Calu3 (cell line): Measurements from ENCODE around the gene CD38. TPM values are rescaled to one million over a fixed set of nuclear protein-coding genes. Genes with fewer than 3 reads are reported as not detected.
"Not testable (repeated sequence)": the region's sequence is repeated elsewhere in the genome, so short reads cannot be mapped to it uniquely, and the experiment has no call there.

Experiments
- BruUV-seq: library from RNA; stranded (reverse); fragments of 400-500 nt; replicated peaks from 2 replicates; lab custom pipeline; 2021; lab: Mats Ljungman, UMichigan
- CTCF ChIA-PET: fragments of 300-600 bp; sonication (Branson Sonifier 250); formaldehyde crosslinking; loops from one replicate; lab custom pipeline; 2022; ENCODE audit warnings: antibody characterized with exemption; lab: Charles Lee
- DNase-seq: peaks from one replicate; pipeline ENCODE4 v3.0.0; 2022
- H3K27ac Mint-ChIP-seq: one replicate; pipeline ENCODE4 v1.8.0; 2022; ENCODE audit warnings: mixed read lengths; ENCODE audit not compliant: unreplicated experiment
- H3K27me3 Mint-ChIP-seq: one replicate; pipeline ENCODE4 v1.8.0; 2022; ENCODE audit warnings: mixed read lengths; ENCODE audit not compliant: unreplicated experiment
- H3K36me3 Mint-ChIP-seq: one replicate; pipeline ENCODE4 v1.8.0; 2022; ENCODE audit warnings: mild to moderate bottlenecking, moderate library complexity, mixed read lengths; ENCODE audit not compliant: insufficient read depth, unreplicated experiment
- H3K4me1 Mint-ChIP-seq: one replicate; pipeline ENCODE4 v1.8.0; 2022; ENCODE audit warnings: mild to moderate bottlenecking, low read depth, mixed read lengths; ENCODE audit not compliant: unreplicated experiment
- H3K4me3 Mint-ChIP-seq: one replicate; pipeline ENCODE4 v1.8.0; 2022; ENCODE audit warnings: mild to moderate bottlenecking, low read depth, moderate library complexity, mixed read lengths; ENCODE audit not compliant: unreplicated experiment
- H3K9me3 Mint-ChIP-seq: one replicate; pipeline ENCODE4 v1.8.0; 2022; ENCODE audit warnings: low read depth, mixed read lengths; ENCODE audit not compliant: unreplicated experiment
- intact Hi-C: fragments of 100-400 bp; cut with micrococcal nuclease; formaldehyde crosslinking; loops from one replicate; pipeline ENCODE4 v1.10.0; 2022; ENCODE audit not compliant: unreplicated experiment
- total RNA-seq: library from RNA; stranded (reverse); gene quantifications from 2 replicates; pipeline ENCODE4 v1.2.3, GENCODE V29; 2022
- TF ChIP-seq, protein P1 (sequence below): fragments of 200-600 bp; IDR thresholded peaks from one replicate; pipeline ENCODE4 v1.8.0; 2022; ENCODE audit warnings: antibody characterized with exemption; ENCODE audit not compliant: unreplicated experiment

CD38 gene
- total RNA-seq, 1 experiment from 2014 or later: 3.4 TPM

- intact Hi-C loops: no loop called here
- no peak overlapping the region for H3K27ac Mint-ChIP-seq
- H3K36me3 Mint-ChIP-seq: peaks cover 4% of the 10 kb centered on the region
- no TSS peak for BruUV-seq
- DNase-seq: no peak
- CTCF ChIA-PET: no interaction called here
- H3K27me3 Mint-ChIP-seq: no peaks in the 10 kb centered on the region
- TF ChIP-seq, protein P1, sequence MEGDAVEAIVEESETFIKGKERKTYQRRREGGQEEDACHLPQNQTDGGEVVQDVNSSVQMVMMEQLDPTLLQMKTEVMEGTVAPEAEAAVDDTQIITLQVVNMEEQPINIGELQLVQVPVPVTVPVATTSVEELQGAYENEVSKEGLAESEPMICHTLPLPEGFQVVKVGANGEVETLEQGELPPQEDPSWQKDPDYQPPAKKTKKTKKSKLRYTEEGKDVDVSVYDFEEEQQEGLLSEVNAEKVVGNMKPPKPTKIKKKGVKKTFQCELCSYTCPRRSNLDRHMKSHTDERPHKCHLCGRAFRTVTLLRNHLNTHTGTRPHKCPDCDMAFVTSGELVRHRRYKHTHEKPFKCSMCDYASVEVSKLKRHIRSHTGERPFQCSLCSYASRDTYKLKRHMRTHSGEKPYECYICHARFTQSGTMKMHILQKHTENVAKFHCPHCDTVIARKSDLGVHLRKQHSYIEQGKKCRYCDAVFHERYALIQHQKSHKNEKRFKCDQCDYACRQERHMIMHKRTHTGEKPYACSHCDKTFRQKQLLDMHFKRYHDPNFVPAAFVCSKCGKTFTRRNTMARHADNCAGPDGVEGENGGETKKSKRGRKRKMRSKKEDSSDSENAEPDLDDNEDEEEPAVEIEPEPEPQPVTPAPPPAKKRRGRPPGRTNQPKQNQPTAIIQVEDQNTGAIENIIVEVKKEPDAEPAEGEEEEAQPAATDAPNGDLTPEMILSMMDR: no peak
- no peak overlapping the region for H3K4me3 Mint-ChIP-seq
- H3K4me1 Mint-ChIP-seq: peaks cover 9% of the 10 kb centered on the region
- peaks cover 7% of the 10 kb centered on the region for H3K9me3 Mint-ChIP-seq
Measured at GRCh38 chr4:15758294-15758693, 19.8 kb upstream of the CD38 start.

- DNase-seq, H3K27me3 Mint-ChIP-seq, intact Hi-C loops: not testable (repeated sequence)
Measured at GRCh38 chr4:15762460-15762859, 15.7 kb upstream of the CD38 start.

GRCh38 chr4:15765391-15765790, 12.7 kb upstream of the CD38 start:
- intact Hi-C loops: no loop called here
- H3K4me1 Mint-ChIP-seq: no peaks in the 10 kb centered on the region
- CTCF ChIA-PET: no interaction called here
- DNase-seq: no peak
- H3K27me3 Mint-ChIP-seq: no peaks in the 10 kb centered on the region
- no TSS peak for BruUV-seq
- no peaks in the 10 kb centered on the region for H3K36me3 Mint-ChIP-seq
- TF ChIP-seq, protein P1: no peak
- no peak overlapping the region for H3K4me3 Mint-ChIP-seq
- H3K27ac Mint-ChIP-seq: no peak overlapping the region
- H3K9me3 Mint-ChIP-seq: no peaks in the 10 kb centered on the region

More at GRCh38 chr4:15762460-15762859, 15.7 kb upstream of the CD38 start:
- CTCF ChIA-PET: interaction anchor here (0.6 kb wide), 1 partner anchor 196 kb away, joined by 3 read pairs; no protein-coding TSS in a partner anchor
- not testable (repeated sequence) for H3K9me3 Mint-ChIP-seq, H3K4me3 Mint-ChIP-seq, H3K27ac Mint-ChIP-seq, H3K4me1 Mint-ChIP-seq, BruUV-seq, H3K36me3 Mint-ChIP-seq

- no peaks in the 10 kb centered on the region for H3K4me1 Mint-ChIP-seq
- no peaks in the 10 kb centered on the region for H3K9me3 Mint-ChIP-seq
- H3K27ac Mint-ChIP-seq: no peak overlapping the region
- TF ChIP-seq, protein P1: no peak
- DNase-seq: no peak
- no peak overlapping the region for H3K4me3 Mint-ChIP-seq
- no TSS peak for BruUV-seq
- CTCF ChIA-PET: no interaction called here
- H3K27me3 Mint-ChIP-seq: no peaks in the 10 kb centered on the region
- no peaks in the 10 kb centered on the region for H3K36me3 Mint-ChIP-seq
- intact Hi-C loops: no loop called here
Measured at GRCh38 chr4:15765910-15766697, 12.0 kb upstream of the CD38 start.

DNA sequence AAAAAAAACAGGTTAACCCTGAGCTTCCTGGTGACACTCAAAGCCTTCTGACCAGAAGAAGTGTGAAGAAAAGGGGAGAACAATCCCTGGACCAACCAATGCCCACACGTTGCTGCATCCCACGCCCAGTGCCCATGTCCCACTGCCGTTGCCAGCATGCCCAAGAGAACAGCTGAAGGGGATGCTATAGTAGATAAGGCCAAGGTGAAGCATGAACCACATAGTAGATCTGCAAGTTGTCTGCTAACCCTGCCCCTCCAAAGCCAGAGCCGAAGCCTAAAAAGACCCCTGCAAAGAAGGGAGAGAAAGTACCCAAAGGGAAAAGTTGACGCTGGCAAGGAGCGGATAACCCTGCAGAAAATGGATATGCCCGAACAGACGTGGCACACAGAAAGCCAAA, 11.3 kb upstream of the CD38 start:
- CTCF ChIA-PET: interaction anchor here (0.6 kb wide), 1 partner anchor 83 kb away, joined by 4 read pairs; no protein-coding TSS in a partner anchor
- DNase-seq: no peak
- TF ChIP-seq, protein P1: no peak
- no TSS peak for BruUV-seq
- Mint-ChIP-seq H3K27me3 (no peaks in the 10 kb centered on the region), H3K36me3 (no peaks in the 10 kb centered on the region), H3K9me3 (no peaks in the 10 kb centered on the region), H3K4me3 (no peak overlapping the region), H3K27ac (no peak overlapping the region), H3K4me1 (no peaks in the 10 kb centered on the region)
- intact Hi-C loops: no loop called here
